Fibroblast of pulmonary artery (primary cell): Measurements from ENCODE around the gene BNIP5.

Source experiments
- DNase-seq: peaks from one replicate; pipeline ENCODE4 v3.0.0-alpha.2; 2010; ENCODE audit warnings: low read depth
- H3K4me3 ChIP-seq: replicated peaks from 2 replicates; pipeline ENCODE4 v1.5.1; 2011; ENCODE audit warnings: low read depth, mild to moderate bottlenecking, control low read depth, low read length, moderate library complexity
- CTCF ChIP-seq: IDR thresholded peaks from 2 replicates; pipeline ENCODE4 v1.5.1; 2011; ENCODE audit warnings: mild to moderate bottlenecking, control low read depth, low read length, inconsistent platforms; ENCODE audit errors: missing control alignments

BNIP5 gene

DNA sequence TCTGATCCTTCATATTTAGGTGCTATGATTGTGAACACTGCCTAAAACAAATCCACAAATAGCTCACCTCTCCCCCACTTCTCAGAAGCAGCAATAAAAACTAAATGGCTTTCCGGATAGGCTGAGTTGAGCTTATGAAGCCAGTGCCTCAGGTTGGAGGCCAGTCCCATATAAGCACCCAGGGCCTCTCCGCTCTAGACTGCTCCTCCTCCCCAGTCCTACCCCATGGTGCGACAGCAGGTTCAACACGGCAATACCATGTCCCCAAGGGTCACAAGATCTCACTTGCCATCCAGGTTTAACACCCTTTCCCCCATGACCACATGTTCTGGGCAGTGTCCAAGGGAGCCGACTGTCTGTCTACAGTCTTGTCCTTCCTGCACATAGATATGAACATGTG lies 20.8 kb downstream of the BNIP5 start:
- no peak for DNase-seq
- TF ChIP-seq CTCF: no peak
- no peak overlapping the region for H3K4me3 ChIP-seq

- no peak overlapping the region for H3K4me3 ChIP-seq
- no peak for TF ChIP-seq CTCF
- no peak for DNase-seq
These were observed 22.3 kb downstream of the BNIP5 start for GRCh38 chr6:36314221-36315014.

DNA sequence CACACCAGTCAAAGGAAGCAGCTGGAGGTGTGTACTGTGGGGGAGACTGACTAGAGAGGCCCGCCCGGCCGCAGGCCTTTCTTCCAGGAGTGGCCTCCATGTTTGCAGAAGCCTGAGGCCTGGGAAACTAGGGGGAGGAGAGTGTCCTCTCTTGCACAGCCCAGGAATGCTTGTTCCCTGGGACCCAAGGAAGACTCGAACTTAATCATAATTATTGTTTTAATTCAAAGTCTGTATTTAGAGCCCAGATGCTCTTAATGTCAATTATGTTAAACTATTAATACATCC lies 23.1 kb downstream of the BNIP5 start:
- no peak overlapping the region for H3K4me3 ChIP-seq
- DNase-seq: no peak
- TF ChIP-seq CTCF: no peak

DNA sequence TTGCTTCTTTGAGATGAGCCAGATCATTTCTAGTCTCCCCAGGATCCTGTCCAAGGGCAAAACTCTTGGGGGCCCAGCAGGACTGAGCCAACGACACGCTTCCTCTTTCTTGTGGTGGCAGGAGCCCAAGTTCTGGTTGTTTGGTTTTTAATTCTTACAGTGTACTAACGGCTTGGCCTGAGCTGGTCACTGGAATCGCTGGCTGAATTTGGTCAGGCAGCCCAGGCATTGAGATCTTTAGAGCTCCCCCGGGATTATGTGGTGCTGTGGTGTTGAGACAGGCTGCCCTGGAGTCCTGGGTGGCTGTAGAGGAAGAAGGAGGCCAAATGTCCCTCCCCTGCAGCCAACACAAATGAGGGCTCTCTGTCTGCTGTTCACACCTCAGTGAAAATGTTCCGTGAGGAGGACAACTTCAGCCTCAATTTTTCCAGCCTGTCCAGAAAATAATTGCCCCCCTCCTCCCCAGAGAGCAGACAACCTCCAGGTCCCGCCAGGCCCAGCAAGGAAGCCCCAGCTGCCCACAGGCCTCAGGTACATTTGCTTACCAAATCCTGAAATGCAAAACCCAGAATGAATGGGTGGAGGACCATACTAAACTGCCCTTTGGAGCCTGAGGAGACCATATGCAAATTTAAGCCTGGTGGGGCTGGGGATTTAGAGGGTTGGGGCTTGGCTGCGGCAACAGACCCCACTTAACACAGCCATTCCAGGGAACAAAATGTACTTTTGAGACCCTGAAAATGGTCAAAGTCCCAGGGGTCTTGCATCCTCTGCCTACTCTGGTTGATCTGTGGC lies 23.6 kb downstream of the BNIP5 start:
- no peak for DNase-seq
- TF ChIP-seq CTCF: no peak
- no peak overlapping the region for H3K4me3 ChIP-seq

DNA sequence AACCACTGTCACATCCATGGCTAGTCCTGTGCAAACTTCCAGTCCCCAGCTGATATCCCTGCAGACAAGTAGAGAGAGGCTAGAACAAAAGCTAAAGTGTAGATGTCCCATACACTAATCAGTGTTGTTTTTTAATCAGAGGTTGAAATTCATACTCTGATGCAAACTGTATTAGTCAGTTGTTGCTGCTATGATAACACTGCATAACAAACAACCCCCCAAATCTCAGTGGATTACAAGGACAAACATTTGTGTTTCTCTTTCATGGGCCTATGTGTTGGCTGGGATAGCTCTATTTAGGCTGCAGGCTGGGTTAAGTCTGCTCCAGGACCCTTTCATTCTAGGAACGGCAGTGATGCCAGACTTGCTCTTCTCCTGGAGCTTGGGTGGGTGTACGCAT lies 26.8 kb downstream of the BNIP5 start:
- no peak for TF ChIP-seq CTCF
- no peak for DNase-seq
- no peak overlapping the region for H3K4me3 ChIP-seq

GRCh38 chr6:36309203-36309602 lies 27.5 kb downstream of the BNIP5 start:
- TF ChIP-seq CTCF: no peak
- H3K4me3 ChIP-seq: no peak overlapping the region
- DNase-seq: no peak

GRCh38 chr6:36308514-36308913 lies 28.2 kb downstream of the BNIP5 start:
- H3K4me3 ChIP-seq: no peak overlapping the region
- DNase-seq: no peak
- no peak for TF ChIP-seq CTCF
